ENCODE measurements around the gene ZNF740. TPM values are rescaled to one million over a fixed set of nuclear protein-coding genes. Genes with fewer than 3 reads are reported as not detected.

ZNF740 gene
- total RNA-seq, 1 experiment from 2014 or later, result 65.8 TPM

DNA sequence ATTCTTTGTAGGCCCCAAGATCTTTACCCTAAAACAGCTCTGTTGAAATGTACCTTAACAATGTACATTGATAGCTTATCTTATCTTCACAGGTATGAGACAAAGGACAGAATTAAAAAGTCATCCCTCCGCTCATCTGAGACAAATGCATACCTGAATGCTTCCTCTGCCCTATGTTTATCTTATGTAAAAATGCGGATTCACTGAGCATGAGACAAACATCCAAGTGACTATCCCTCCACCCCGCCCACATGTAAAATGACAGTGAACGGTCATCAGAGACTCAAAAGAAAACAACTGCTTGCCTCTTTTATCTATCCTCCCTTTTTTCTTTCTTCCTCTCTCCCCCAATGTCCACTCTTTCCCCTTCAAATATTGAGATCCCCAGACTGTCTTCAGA lies 37.2 kb upstream of the ZNF740 start:
- intact Hi-C loops (cut with micrococcal nuclease; ENCODE audit: unreplicated experiment), result no loop called here
- no peaks in the 10 kb centered on the region for H3K36me3 ChIP-seq (ENCODE audit: low read depth)
- no peaks in the 10 kb centered on the region for H3K27me3 ChIP-seq (ENCODE audit: insufficient read depth, low read depth)
- H3K4me2 ChIP-seq, result no peak overlapping the region
- ChIA-PET CTCF (no interaction called here), POLR2A (ENCODE audit: unreplicated experiment) (interaction anchor here (0.7 kb wide), 1 partner anchor 40 kb away, joined by 20 read pairs; the partner anchor contains the start of gene SOAT2)
- no peaks in the 10 kb centered on the region for H3K4me1 ChIP-seq (replicated peaks; ENCODE audit: insufficient read depth)
- H3K9me3 ChIP-seq (ENCODE audit: insufficient read depth, low read depth), result no peaks in the 10 kb centered on the region
- H3K27ac ChIP-seq, result no peak overlapping the region
- H2AFZ ChIP-seq, result 0 out of 2 replicates have a peak overlapping the region, but pooled peaks have one; percentile 43
- H3K79me2 ChIP-seq (ENCODE audit: low read depth), result no peaks in the 10 kb centered on the region
- BruUV-seq (replicated peaks), result no TSS peak
- no peaks in the 10 kb centered on the region for H3K9me2 ChIP-seq (ENCODE audit: insufficient read depth)
- H3K4me3 ChIP-seq, result no peak overlapping the region
- no peak for TF ChIP-seq CTCF (conservative IDR thresholded peaks at IDR 0.05)
- no peak for TF ChIP-seq EZH2 (IDR thresholded peaks at IDR 0.05; ENCODE audit: low read depth)
- H3F3A ChIP-seq (ENCODE audit: insufficient read depth, low read depth), result 0 out of 2 replicates have a peak, but pooled peaks cover 12% of the 10 kb centered on the region
- DNase-seq, result no peak
- no peaks in the 10 kb centered on the region for H4K20me1 ChIP-seq (ENCODE audit: insufficient read depth)

- ChIA-PET POLR2A (ENCODE audit: unreplicated experiment) (no interaction called here), CTCF (no interaction called here)
- TF ChIP-seq EZH2 (IDR thresholded peaks at IDR 0.05; ENCODE audit: low read depth), result no peak
- no peak for TF ChIP-seq CTCF (conservative IDR thresholded peaks at IDR 0.05)
- Histone ChIP-seq H3K27me3 (ENCODE audit: insufficient read depth, low read depth) (no peaks in the 10 kb centered on the region), H3K9me2 (ENCODE audit: insufficient read depth) (no peaks in the 10 kb centered on the region), H4K20me1 (ENCODE audit: insufficient read depth) (no peaks in the 10 kb centered on the region), H3F3A (ENCODE audit: insufficient read depth, low read depth) (0 out of 2 replicates have a peak, but pooled peaks cover 12% of the 10 kb centered on the region), H3K9me3 (ENCODE audit: insufficient read depth, low read depth) (no peaks in the 10 kb centered on the region), H3K4me3 (no peak overlapping the region), H3K36me3 (ENCODE audit: low read depth) (no peaks in the 10 kb centered on the region), H3K79me2 (ENCODE audit: low read depth) (no peaks in the 10 kb centered on the region), H3K27ac (no peak overlapping the region), H3K4me1 (replicated peaks; ENCODE audit: insufficient read depth) (no peaks in the 10 kb centered on the region), H3K4me2 (no peak overlapping the region), H2AFZ (no peak overlapping the region)
- BruUV-seq (replicated peaks), result no TSS peak
- DNase-seq, result no peak
- intact Hi-C loops (cut with micrococcal nuclease; ENCODE audit: unreplicated experiment), result no loop called here
Measured at GRCh38 chr12:53145383-53146260, 34.9 kb upstream of the ZNF740 start.

GRCh38 chr12:53147181-53147580 lies 33.3 kb upstream of the ZNF740 start:
- POLR2A ChIA-PET (ENCODE audit: unreplicated experiment), result no interaction called here
- intact Hi-C loops (cut with micrococcal nuclease; ENCODE audit: unreplicated experiment), result no loop called here
- Histone ChIP-seq H3K4me3 (no peak overlapping the region), H3K27ac (no peak overlapping the region), H2AFZ (no peak overlapping the region), H4K20me1 (ENCODE audit: insufficient read depth) (no peaks in the 10 kb centered on the region), H3K9me3 (ENCODE audit: insufficient read depth, low read depth) (no peaks in the 10 kb centered on the region), H3F3A (ENCODE audit: insufficient read depth, low read depth) (peaks cover 12% of the 10 kb centered on the region; the same call in 1 of the 2 replicates), H3K27me3 (ENCODE audit: insufficient read depth, low read depth) (no peaks in the 10 kb centered on the region), H3K4me2 (no peak overlapping the region), H3K36me3 (ENCODE audit: low read depth) (no peaks in the 10 kb centered on the region), H3K79me2 (ENCODE audit: low read depth) (no peaks in the 10 kb centered on the region), H3K9me2 (ENCODE audit: insufficient read depth) (no peaks in the 10 kb centered on the region), H3K4me1 (replicated peaks; ENCODE audit: insufficient read depth) (no peaks in the 10 kb centered on the region)
- no peak for DNase-seq
- TF ChIP-seq EZH2 (IDR thresholded peaks at IDR 0.05; ENCODE audit: low read depth), result no peak
- no peak for TF ChIP-seq CTCF (conservative IDR thresholded peaks at IDR 0.05)
- no TSS peak for BruUV-seq (replicated peaks)
- CTCF ChIA-PET, result no interaction called here

Data from PC-9 (cell line).